Right cardiac atrium (tissue), 5 donors: ENCODE data around the gene FDX1. TPM values are rescaled to one million over a fixed set of nuclear protein-coding genes. Genes with fewer than 3 reads are reported as not detected.

Source experiments
- ATAC-seq, 2 donors: fragments of 200-7000 bp; cut with Tn5 transposase; one replicate each; pipeline versions ENCODE4 v1.8.0 to v1.9.1; 2020; ENCODE audit warnings: moderate library complexity in 2 of 2, mild to moderate bottlenecking in 1 of 2
- DNase-seq, 3 donors: peaks; one replicate each; pipeline ENCODE4 v3.0.0-alpha.2; 2020
- H3K27ac ChIP-seq: one replicate; pipeline ENCODE4 v1.5.1; 2013; ENCODE audit warnings: mild to moderate bottlenecking, low read length, control low read depth, moderate library complexity
- H3K27me3 ChIP-seq: one replicate; pipeline ENCODE4 v1.6.1; 2013; ENCODE audit not compliant: control insufficient read depth, insufficient read depth
- H3K4me1 ChIP-seq: one replicate; pipeline ENCODE4 v1.6.1; 2013; ENCODE audit warnings: low read length; ENCODE audit not compliant: control insufficient read depth, insufficient read depth
- H3K4me3 ChIP-seq: one replicate; pipeline ENCODE4 v1.5.1; 2013; ENCODE audit warnings: low read length, control low read depth
- H3K9me3 ChIP-seq: one replicate; pipeline ENCODE4 v1.6.1; 2013; ENCODE audit warnings: low read length; ENCODE audit not compliant: control insufficient read depth
- WGBS: extraction: QIAGEN DNeasy Blood & Tissue Kit; methylation state at CpG from one replicate; pipeline ENCODE4 v1.1.7; 2013; 5-methylcytosine and 5-hydroxymethylcytosine counted together
- intact Hi-C, 4 donors: fragments of 100-400 bp; cut with DNase I; formaldehyde crosslinking; loops; one replicate each; pipeline versions ENCODE4 v1.11.0 to v1.14.0; 2022 to 2023
- polyA plus RNA-seq: library from polyadenylated mRNA; stranded (reverse); fragments of 200-250 nt; gene quantifications from one replicate; pipeline ENCODE4 v1.2.3, GENCODE V29; 2013
- total RNA-seq, 4 donors: library from RNA; stranded (reverse); fragmentation: NEBNext Ultra II Directional; extraction: Animal tissue kit (Norgen Biotek cat#: 25700); gene quantifications; one replicate each; pipeline ENCODE4 v1.2.1, GENCODE V29; 2021
- donor health status: healthy with polysubstance abuse.
- donor health status: DM: no; HTN: yes; CAD: no.
- donor health status: DM: no; HTN: no; CAD: no.
- donor health status: DM: no; HTN: yes; CAD: no; lungs with severe emphysema.
- donor health status: DM: yes; HTN: yes; CAD: no.

Gene FDX1
- total and polyA plus RNA-seq, 5 donors = 16.3 to 18.7 (median 17.2) TPM

DNA sequence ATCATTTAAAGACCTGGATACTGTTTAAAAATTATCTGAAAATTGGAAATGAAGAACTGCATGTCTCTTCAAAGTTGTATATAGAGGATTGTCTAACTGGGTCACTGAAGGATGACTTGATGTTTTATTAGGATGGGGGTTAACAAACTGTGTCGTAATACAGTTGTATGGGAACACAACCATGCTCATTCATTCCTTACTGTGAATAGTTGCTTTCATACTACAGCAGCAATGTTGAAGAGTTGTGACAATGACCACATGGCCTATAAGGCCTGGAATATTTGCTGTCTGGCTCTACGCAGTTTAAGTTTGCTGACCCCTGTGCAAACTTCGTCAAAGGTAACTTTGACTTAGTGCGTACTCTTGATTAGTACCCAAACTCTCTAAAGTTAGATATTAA is 38.4 kb downstream of the FDX1 start:
- WGBS = 93% methylated on average over 4 of the region's 4 CpGs
- Histone ChIP-seq H3K9me3 (no peaks in the 10 kb centered on the region), H3K4me1 (no peaks in the 10 kb centered on the region), H3K27me3 (no peaks in the 10 kb centered on the region), H3K27ac (no peak overlapping the region), H3K4me3 (no peak overlapping the region)
- DNase-seq (no peak), ATAC-seq (no peak)
- intact Hi-C loops = loop anchor here in 1 of 4 donors (10.0 kb wide), 1 partner anchor 767 kb away; no protein-coding TSS in a partner anchor

- no peak overlapping the region for H3K4me3 ChIP-seq
- no peaks in the 10 kb centered on the region for H3K9me3 ChIP-seq
- intact Hi-C loops = loop anchor here in 1 of 4 donors (10.0 kb wide), 1 partner anchor 766 kb away; no protein-coding TSS in a partner anchor
- ATAC-seq = no peak
- H3K27ac ChIP-seq = no peak overlapping the region
- DNase-seq = no peak
- no peaks in the 10 kb centered on the region for H3K4me1 ChIP-seq
- no peaks in the 10 kb centered on the region for H3K27me3 ChIP-seq
These were observed 39.4 kb downstream of the FDX1 start for GRCh38 chr11:110469127-110469526.

- Histone ChIP-seq H3K27ac (no peak overlapping the region), H3K27me3 (no peaks in the 10 kb centered on the region), H3K9me3 (no peaks in the 10 kb centered on the region), H3K4me1 (no peaks in the 10 kb centered on the region), H3K4me3 (no peak overlapping the region)
- WGBS = 91% methylated on average over 2 of the region's 2 CpGs
- no peak for ATAC-seq
- intact Hi-C loops = loop anchor here in 1 of 4 donors (10.0 kb wide), 1 partner anchor 764 kb away; no protein-coding TSS in a partner anchor
- no peak for DNase-seq
These were observed 41.0 kb downstream of the FDX1 start for GRCh38 chr11:110470716-110471115.

GRCh38 chr11:110471371-110471770 is 41.6 kb downstream of the FDX1 start:
- Histone ChIP-seq H3K4me1 (no peaks in the 10 kb centered on the region), H3K4me3 (no peak overlapping the region), H3K9me3 (no peaks in the 10 kb centered on the region), H3K27me3 (no peaks in the 10 kb centered on the region), H3K27ac (no peak overlapping the region)
- 73% methylated on average over 1 of the region's 1 CpG for WGBS
- no peak for DNase-seq
- intact Hi-C loops = loop anchor here in 1 of 4 donors (10.0 kb wide), 1 partner anchor 763 kb away; no protein-coding TSS in a partner anchor
- no peak for ATAC-seq

- 98% methylated on average over 1 of the region's 1 CpG for WGBS
- Histone ChIP-seq H3K9me3 (no peaks in the 10 kb centered on the region), H3K27me3 (no peaks in the 10 kb centered on the region), H3K4me1 (no peaks in the 10 kb centered on the region), H3K4me3 (no peak overlapping the region), H3K27ac (no peak overlapping the region)
- intact Hi-C loops = loop anchor here in 1 of 4 donors (10.0 kb wide), 1 partner anchor 762 kb away; no protein-coding TSS in a partner anchor
- no peak for DNase-seq
- no peak for ATAC-seq
These were observed 43.1 kb downstream of the FDX1 start for GRCh38 chr11:110472858-110473257.

GRCh38 chr11:110473706-110474105 is 44.0 kb downstream of the FDX1 start:
- Histone ChIP-seq H3K4me1 (no peaks in the 10 kb centered on the region), H3K27me3 (no peaks in the 10 kb centered on the region), H3K27ac (no peak overlapping the region), H3K4me3 (no peak overlapping the region), H3K9me3 (no peaks in the 10 kb centered on the region)
- 68% methylated on average over 7 of the region's 7 CpGs for WGBS
- DNase-seq = no peak
- intact Hi-C loops = loop anchor here in 1 of 4 donors (10.0 kb wide), 1 partner anchor 761 kb away; no protein-coding TSS in a partner anchor
- ATAC-seq = peak in 1 of 2 donors; percentile 20

DNA sequence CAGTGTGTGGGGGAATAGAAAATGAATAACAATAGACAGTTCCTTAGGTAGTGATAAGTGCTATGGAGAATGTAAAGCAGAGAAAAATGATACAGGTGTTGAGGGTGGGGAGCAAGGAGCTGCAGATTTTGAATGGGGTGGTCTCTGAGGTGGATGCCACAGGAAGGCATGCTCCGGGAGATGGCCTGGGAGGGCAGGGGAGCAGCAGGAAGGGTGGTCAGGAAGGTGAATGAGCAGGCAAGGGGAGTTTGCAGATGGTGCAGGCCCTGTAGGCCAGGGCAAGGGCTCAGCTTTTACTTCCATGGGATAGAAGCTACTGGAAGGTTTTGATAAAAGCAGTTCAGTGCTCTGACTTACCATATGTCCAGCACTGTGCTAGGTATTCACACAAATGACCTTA is 44.8 kb downstream of the FDX1 start:
- WGBS = 90% methylated on average over 1 of the region's 1 CpG
- DNase-seq (no peak), ATAC-seq (no peak)
- Histone ChIP-seq H3K27me3 (no peaks in the 10 kb centered on the region), H3K27ac (no peak overlapping the region), H3K4me3 (no peak overlapping the region), H3K4me1 (no peaks in the 10 kb centered on the region), H3K9me3 (no peaks in the 10 kb centered on the region)
- intact Hi-C loops = loop anchor here in 1 of 4 donors (10.0 kb wide), 1 partner anchor 760 kb away; no protein-coding TSS in a partner anchor

- Histone ChIP-seq H3K4me1 (no peaks in the 10 kb centered on the region), H3K4me3 (no peak overlapping the region), H3K9me3 (no peaks in the 10 kb centered on the region), H3K27ac (no peak overlapping the region), H3K27me3 (no peaks in the 10 kb centered on the region)
- 64% methylated on average over 1 of the region's 1 CpG for WGBS
- DNase-seq (no peak), ATAC-seq (no peak)
- intact Hi-C loops = loop anchor here in 1 of 4 donors (10.0 kb wide), 1 partner anchor 759 kb away; no protein-coding TSS in a partner anchor
These were observed 45.9 kb downstream of the FDX1 start for GRCh38 chr11:110475671-110476070.

DNA sequence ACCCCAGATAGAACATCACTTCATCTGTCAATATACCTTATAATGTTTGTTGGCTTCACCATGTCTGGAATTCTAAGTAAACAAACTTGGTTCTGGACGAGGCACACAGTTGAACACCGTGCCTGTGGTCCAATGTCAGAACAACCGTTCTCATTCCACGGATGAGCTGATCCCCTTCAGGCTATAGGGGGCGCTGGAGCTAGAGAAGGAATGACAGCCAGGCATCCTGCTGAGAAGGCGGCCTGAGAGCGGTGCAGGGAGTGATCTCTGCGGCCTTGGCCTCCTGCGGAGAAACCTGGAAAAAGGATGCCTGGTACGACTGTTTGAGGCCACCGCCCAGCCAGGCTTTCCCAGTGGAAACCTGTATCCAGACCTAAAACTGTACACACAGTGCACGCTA is 48.7 kb downstream of the FDX1 start:
- H3K9me3 ChIP-seq = no peaks in the 10 kb centered on the region
- intact Hi-C loops = loop anchor here in 1 of 4 donors (10.0 kb wide), 1 partner anchor 756 kb away; no protein-coding TSS in a partner anchor
- H3K4me3 ChIP-seq = no peak overlapping the region
- no peaks in the 10 kb centered on the region for H3K27me3 ChIP-seq
- H3K4me1 ChIP-seq = no peaks in the 10 kb centered on the region
- DNase-seq = no peak
- 67% methylated on average over 12 of the region's 12 CpGs for WGBS
- no peak overlapping the region for H3K27ac ChIP-seq
- no peak for ATAC-seq

DNA sequence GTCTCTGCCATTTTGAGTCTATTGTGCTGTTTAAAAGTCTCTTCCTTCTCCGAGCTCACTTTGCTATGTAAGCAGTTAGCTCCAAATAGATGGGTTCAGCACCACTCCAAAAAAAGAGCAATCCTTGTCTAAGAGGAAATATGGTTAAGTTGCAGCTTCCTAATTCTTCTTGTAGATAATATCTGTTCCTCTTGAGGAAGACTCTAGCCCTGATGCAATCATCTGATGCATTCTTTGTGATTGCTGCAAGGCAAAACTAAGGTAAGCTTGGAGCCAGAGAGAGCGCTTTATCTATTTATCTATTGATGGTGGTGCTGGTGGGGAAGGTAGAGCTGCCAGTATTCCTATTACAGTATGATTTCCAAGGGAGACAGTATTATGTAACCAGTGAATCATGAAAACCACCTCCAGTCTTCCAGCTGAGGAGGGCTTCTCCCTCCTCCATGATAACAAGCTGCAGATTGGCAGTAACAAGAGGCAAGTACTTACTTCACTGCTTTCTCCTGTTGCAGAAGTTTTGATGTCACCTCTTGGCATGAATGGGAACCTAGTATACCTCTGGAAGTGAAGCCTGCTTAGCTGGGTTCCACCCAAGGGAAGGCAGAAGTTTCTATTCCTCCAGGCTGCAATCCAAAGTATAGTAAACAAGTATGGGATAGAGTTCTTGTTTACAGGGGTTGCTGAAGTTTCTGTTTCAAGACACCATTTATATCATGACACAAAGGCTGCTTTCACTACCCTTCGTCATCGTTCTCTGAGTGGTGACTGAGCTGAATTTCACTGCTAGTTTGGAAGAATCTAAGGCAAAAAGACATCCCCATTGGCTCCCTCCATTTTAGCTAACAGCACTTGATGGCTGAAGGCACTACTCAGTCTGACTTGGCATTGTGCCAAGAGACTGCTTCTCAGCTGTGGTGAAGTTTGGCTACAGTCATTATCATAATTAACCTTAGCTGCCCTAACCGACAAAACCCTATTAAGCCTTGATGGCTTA is 49.7 kb downstream of the FDX1 start:
- no peaks in the 10 kb centered on the region for H3K9me3 ChIP-seq
- no peaks in the 10 kb centered on the region for H3K4me1 ChIP-seq
- no peak for DNase-seq
- no peaks in the 10 kb centered on the region for H3K27me3 ChIP-seq
- no peak overlapping the region for H3K4me3 ChIP-seq
- peak overlapping the region; percentile 32 for H3K27ac ChIP-seq
- peak; percentile 51 to 60 for ATAC-seq
- WGBS = 55% methylated on average over 5 of the region's 5 CpGs
- intact Hi-C loops = loop anchor here in 1 of 4 donors (10.0 kb wide), 1 partner anchor 755 kb away; no protein-coding TSS in a partner anchor

GRCh38 chr11:110481523-110481922 is 51.8 kb downstream of the FDX1 start:
- WGBS = 90% methylated on average over 5 of the region's 5 CpGs
- ATAC-seq = no peak
- no peak overlapping the region for H3K4me3 ChIP-seq
- no peaks in the 10 kb centered on the region for H3K4me1 ChIP-seq
- intact Hi-C loops = no loop called here
- DNase-seq = no peak
- no peaks in the 10 kb centered on the region for H3K27me3 ChIP-seq
- H3K27ac ChIP-seq = no peak overlapping the region
- no peaks in the 10 kb centered on the region for H3K9me3 ChIP-seq
